Endothelial cell (in vitro differentiated cells): ENCODE results near the gene NDST1. TPM values are rescaled to one million over a fixed set of nuclear protein-coding genes. Genes with fewer than 3 reads are reported as not detected.

Source experiments
- DNase-seq: peaks from one replicate; pipeline ENCODE4 v3.0.0; 2021; ENCODE audit warnings: low spot score
- H3K27ac Mint-ChIP-seq: one replicate; pipeline ENCODE4 v1.8.0; 2021; ENCODE audit warnings: mixed read lengths, inconsistent platforms; ENCODE audit not compliant: unreplicated experiment
- H3K27me3 Mint-ChIP-seq: one replicate; pipeline ENCODE4 v1.8.0; 2021; ENCODE audit warnings: mild to moderate bottlenecking, moderate library complexity, mixed read lengths, inconsistent platforms; ENCODE audit not compliant: unreplicated experiment
- H3K36me3 Mint-ChIP-seq: one replicate; pipeline ENCODE4 v1.8.0; 2021; ENCODE audit warnings: mild to moderate bottlenecking, low read depth, mixed read lengths, inconsistent platforms; ENCODE audit not compliant: unreplicated experiment
- H3K4me1 Mint-ChIP-seq: one replicate; pipeline ENCODE4 v1.8.0; 2021; ENCODE audit warnings: mild to moderate bottlenecking, mixed read lengths, inconsistent platforms; ENCODE audit not compliant: unreplicated experiment
- H3K4me3 Mint-ChIP-seq: one replicate; pipeline ENCODE4 v1.8.0; 2021; ENCODE audit warnings: mild to moderate bottlenecking, mixed read lengths, inconsistent platforms; ENCODE audit not compliant: unreplicated experiment
- H3K9me3 Mint-ChIP-seq: one replicate; pipeline ENCODE4 v1.8.0; 2021; ENCODE audit warnings: mixed read lengths, inconsistent platforms; ENCODE audit not compliant: unreplicated experiment
- total RNA-seq: library from RNA; stranded (reverse); fragmentation: NEBNext Ultra II Directional; extraction: Animal tissue kit (Norgen Biotek cat#: 25700); gene quantifications from one replicate; pipeline ENCODE4 v1.2.1, GENCODE V29; 2021; ENCODE audit not compliant: unreplicated experiment
- TF ChIP-seq, protein P1 (sequence below): fragments of 200-600 bp; sonication (generic); IDR thresholded peaks from one replicate; pipeline ENCODE4 v1.5.0; 2021; ENCODE audit warnings: antibody characterized with exemption; ENCODE audit not compliant: unreplicated experiment

NDST1 gene
- total RNA-seq, 1 donor from 2014 or later: 178 TPM

DNA sequence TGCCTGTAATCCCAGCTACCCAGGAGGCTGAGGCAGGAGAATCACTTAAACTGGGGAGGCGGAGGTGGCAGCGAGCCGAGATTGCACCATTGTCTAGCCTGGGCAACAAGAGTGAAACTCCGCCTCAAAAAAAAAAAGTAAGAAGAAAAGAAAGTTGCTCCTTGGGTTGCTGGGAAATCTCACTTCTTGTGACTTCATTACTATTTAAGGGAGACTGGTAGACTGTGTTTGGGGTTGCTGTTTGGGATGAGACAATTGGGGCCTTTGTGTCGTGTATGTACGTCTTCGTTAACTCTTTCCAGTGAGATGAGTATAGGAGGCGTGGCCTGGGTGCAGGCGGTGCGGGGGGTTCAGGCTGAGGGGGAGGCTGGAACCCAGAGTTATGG is 11.6 kb downstream of the NDST1 start:
- TF ChIP-seq, protein P1, sequence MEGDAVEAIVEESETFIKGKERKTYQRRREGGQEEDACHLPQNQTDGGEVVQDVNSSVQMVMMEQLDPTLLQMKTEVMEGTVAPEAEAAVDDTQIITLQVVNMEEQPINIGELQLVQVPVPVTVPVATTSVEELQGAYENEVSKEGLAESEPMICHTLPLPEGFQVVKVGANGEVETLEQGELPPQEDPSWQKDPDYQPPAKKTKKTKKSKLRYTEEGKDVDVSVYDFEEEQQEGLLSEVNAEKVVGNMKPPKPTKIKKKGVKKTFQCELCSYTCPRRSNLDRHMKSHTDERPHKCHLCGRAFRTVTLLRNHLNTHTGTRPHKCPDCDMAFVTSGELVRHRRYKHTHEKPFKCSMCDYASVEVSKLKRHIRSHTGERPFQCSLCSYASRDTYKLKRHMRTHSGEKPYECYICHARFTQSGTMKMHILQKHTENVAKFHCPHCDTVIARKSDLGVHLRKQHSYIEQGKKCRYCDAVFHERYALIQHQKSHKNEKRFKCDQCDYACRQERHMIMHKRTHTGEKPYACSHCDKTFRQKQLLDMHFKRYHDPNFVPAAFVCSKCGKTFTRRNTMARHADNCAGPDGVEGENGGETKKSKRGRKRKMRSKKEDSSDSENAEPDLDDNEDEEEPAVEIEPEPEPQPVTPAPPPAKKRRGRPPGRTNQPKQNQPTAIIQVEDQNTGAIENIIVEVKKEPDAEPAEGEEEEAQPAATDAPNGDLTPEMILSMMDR: no peak
- Mint-ChIP-seq H3K36me3 (peaks cover 33% of the 10 kb centered on the region), H3K27me3 (peaks cover 4% of the 10 kb centered on the region), H3K4me1 (peaks cover 59% of the 10 kb centered on the region), H3K27ac (peak overlapping the region; percentile 2), H3K9me3 (no peaks in the 10 kb centered on the region), H3K4me3 (peak overlapping the region; percentile 26)
- DNase-seq: no peak

DNA sequence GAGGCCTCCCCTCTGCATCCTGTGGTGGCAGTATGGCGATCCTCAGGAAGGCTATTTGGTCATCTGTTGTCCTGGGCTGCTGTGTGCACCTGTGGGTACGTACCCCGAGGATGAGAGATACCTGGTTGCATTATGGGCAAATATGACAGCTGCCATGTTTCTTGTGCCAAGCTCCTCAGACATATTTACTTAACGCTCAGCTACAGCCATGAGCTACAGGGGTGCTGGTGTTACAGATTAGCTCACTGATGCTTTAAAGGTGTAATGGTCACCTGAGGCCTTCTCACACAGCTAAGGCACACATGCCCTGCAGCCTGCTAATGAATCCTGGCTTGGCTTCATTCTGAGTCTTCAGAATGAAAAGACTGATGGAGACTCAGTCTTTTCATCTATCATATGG is 12.0 kb downstream of the NDST1 start:
- peaks cover 4% of the 10 kb centered on the region for H3K27me3 Mint-ChIP-seq
- no peaks in the 10 kb centered on the region for H3K9me3 Mint-ChIP-seq
- no peak for DNase-seq

DNA sequence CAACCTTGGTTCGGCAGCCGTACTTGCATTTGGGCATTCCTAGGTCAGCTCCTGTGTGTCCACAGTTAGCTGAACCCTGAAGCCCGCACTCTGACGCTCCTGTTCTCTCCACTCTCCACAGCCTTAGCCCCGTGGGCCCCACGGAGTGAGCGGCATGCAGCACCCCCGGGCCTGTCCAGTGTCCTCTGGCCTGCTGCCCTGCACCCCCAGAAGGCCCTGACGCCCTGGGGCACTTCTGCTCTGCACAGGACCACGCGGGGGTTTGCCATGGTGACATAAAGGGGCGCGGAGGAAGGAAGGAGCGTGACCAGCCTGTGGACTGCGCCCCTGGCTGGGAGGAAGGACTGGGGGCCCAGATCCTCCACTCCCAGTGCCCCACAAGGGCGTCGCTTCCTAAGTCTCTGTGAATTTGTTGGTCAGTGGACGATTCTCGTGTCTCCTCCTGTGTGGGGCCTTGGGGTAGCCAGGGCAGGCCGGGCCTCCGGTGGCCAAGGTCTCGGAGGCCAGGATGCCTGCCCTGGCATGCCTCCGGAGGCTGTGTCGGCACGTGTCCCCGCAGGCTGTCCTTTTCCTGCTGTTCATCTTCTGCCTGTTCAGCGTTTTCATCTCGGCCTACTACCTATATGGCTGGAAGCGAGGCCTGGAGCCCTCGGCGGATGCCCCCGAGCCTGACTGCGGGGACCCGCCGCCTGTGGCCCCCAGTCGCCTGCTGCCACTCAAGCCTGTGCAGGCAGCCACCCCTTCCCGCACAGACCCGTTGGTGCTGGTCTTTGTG is 13.0 kb downstream of the NDST1 start:
- H3K4me3 Mint-ChIP-seq: no peak overlapping the region
- H3K27ac Mint-ChIP-seq: no peak overlapping the region
- TF ChIP-seq, protein P1: no peak
- DNase-seq: no peak
- peaks cover 4% of the 10 kb centered on the region for H3K27me3 Mint-ChIP-seq
- H3K4me1 Mint-ChIP-seq: peaks cover 47% of the 10 kb centered on the region
- H3K9me3 Mint-ChIP-seq: no peaks in the 10 kb centered on the region
- peaks cover 29% of the 10 kb centered on the region for H3K36me3 Mint-ChIP-seq

More for the DNA sequence above, 12.0 kb downstream of the NDST1 start:
- H3K4me1 Mint-ChIP-seq: peaks cover 54% of the 10 kb centered on the region
- peak overlapping the region; percentile 2 for H3K27ac Mint-ChIP-seq
- TF ChIP-seq, protein P1: no peak
- H3K36me3 Mint-ChIP-seq: peaks cover 29% of the 10 kb centered on the region
- peak overlapping the region; percentile 26 for H3K4me3 Mint-ChIP-seq

DNA sequence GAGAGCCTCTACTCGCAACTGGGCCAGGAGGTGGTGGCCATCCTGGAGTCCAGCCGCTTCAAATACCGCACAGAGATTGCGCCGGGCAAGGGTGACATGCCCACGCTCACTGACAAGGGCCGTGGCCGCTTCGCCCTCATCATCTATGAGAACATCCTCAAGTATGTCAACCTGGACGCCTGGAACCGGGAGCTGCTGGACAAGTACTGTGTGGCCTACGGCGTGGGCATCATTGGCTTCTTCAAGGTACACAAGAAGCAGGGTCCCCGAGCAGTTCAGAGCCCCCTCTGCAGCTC is 13.5 kb downstream of the NDST1 start:
- Mint-ChIP-seq H3K27me3 (peaks cover 5% of the 10 kb centered on the region), H3K4me1 (peaks cover 44% of the 10 kb centered on the region), H3K9me3 (no peaks in the 10 kb centered on the region), H3K4me3 (no peak overlapping the region), H3K36me3 (peaks cover 30% of the 10 kb centered on the region), H3K27ac (no peak overlapping the region)
- DNase-seq: no peak
- TF ChIP-seq, protein P1: no peak

DNA sequence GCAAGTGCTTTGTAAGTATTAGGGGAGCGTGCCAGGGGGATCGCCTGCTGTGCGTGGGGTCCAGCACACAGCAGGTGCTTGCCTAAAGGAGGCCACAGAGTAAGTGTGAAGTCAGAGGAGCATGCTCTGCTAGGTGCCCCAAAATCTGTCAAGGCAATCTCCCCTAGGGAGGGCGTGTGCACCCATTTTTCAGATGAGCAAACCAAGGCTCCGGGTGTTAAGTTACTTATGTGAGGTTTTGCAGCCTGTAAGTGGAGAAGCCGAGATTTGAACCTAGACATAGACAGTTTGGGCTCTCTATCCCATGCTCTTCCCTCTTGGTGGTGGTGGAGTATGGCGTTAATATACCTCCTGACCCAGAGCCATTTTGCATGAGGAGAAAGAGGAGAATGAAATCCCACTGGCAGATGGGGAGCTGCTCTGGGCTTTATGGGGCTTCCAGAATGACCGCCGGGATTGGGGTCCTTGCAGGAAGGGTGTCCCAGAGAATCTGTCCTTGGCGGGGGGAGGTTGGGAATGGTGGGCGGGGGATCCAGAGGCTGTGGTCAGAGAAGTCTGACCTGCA is 14.1 kb downstream of the NDST1 start:
- H3K27ac Mint-ChIP-seq: peak overlapping the region; percentile 74
- H3K27me3 Mint-ChIP-seq: peaks cover 7% of the 10 kb centered on the region
- peak overlapping the region; percentile 17 for H3K4me3 Mint-ChIP-seq
- TF ChIP-seq, protein P1: no peak
- no peak for DNase-seq
- H3K4me1 Mint-ChIP-seq: peaks cover 43% of the 10 kb centered on the region
- peaks cover 33% of the 10 kb centered on the region for H3K36me3 Mint-ChIP-seq
- H3K9me3 Mint-ChIP-seq: no peaks in the 10 kb centered on the region
